IPS-18c (cell line): ENCODE measurements around the gene SCN8A.
"Not testable (repeated sequence)": the region's sequence is repeated elsewhere in the genome, so short reads cannot be mapped to it uniquely, and the experiment has no call there.

Source experiments
- H3K4me3 ChIP-seq: 2 replicates; pipeline ENCODE4 v1.7.0; 2013; ENCODE audit warnings: low read depth, mild to moderate bottlenecking, low read length, moderate library complexity; ENCODE audit not compliant: insufficient read depth
- H3K9me3 ChIP-seq: one replicate; pipeline ENCODE4 v1.6.1; 2013; ENCODE audit warnings: mild to moderate bottlenecking, low read length, moderate library complexity; ENCODE audit not compliant: control insufficient read depth, insufficient read depth

The SCN8A gene

GRCh38 chr12:51591016-51591901 is at the start of gene SCN8A:
SCN8A (plus strand) TSS chr12:51591233; CDS start chr12:51662818, 71,585 bp downstream.
- peaks cover 2% of the 10 kb centered on the region for H3K9me3 ChIP-seq

GRCh38 chr12:51546097-51546496 is 44.9 kb upstream of the SCN8A start:
- no peak overlapping the region for H3K4me3 ChIP-seq
- no peaks in the 10 kb centered on the region for H3K9me3 ChIP-seq

More at GRCh38 chr12:51591016-51591901, at the start of gene SCN8A:
- H3K4me3 ChIP-seq: peak within 1 kb of the TSS; percentile 92

GRCh38 chr12:51547606-51548005 is 43.4 kb upstream of the SCN8A start:
- no peak overlapping the region for H3K4me3 ChIP-seq
- no peaks in the 10 kb centered on the region for H3K9me3 ChIP-seq

GRCh38 chr12:51548241-51548640 is 42.8 kb upstream of the SCN8A start:
- H3K4me3 ChIP-seq: no peak overlapping the region
- no peaks in the 10 kb centered on the region for H3K9me3 ChIP-seq

- Histone ChIP-seq H3K9me3 (no peaks in the 10 kb centered on the region), H3K4me3 (no peak overlapping the region)
These were observed 41.4 kb upstream of the SCN8A start for GRCh38 chr12:51549637-51550036.

GRCh38 chr12:51568271-51569032 is 22.6 kb upstream of the SCN8A start:
- not testable (repeated sequence) for H3K9me3 ChIP-seq, H3K4me3 ChIP-seq

- H3K9me3 ChIP-seq: peaks cover 2% of the 10 kb centered on the region
These were observed 11.6 kb upstream of the SCN8A start for GRCh38 chr12:51579321-51579850.

GRCh38 chr12:51589060-51589459 is 2.0 kb upstream of the SCN8A start:
- H3K9me3 ChIP-seq: peaks cover 2% of the 10 kb centered on the region
- no peak overlapping the region for H3K4me3 ChIP-seq

More at GRCh38 chr12:51579321-51579850, 11.6 kb upstream of the SCN8A start:
- no peak overlapping the region for H3K4me3 ChIP-seq

- Histone ChIP-seq H3K4me3 (no peak overlapping the region), H3K9me3 (peaks cover 2% of the 10 kb centered on the region)
These were observed 1.4 kb upstream of the SCN8A start for GRCh38 chr12:51589557-51590176.

- H3K9me3 ChIP-seq: peaks cover 2% of the 10 kb centered on the region
- peak overlapping the region; percentile 64 for H3K4me3 ChIP-seq
These were observed 552 bp upstream of the SCN8A start for GRCh38 chr12:51590347-51591015.

- Histone ChIP-seq H3K4me3 (peak overlapping the region; percentile 92), H3K9me3 (no peaks in the 10 kb centered on the region)
These were observed 1.1 kb downstream of the SCN8A start for GRCh38 chr12:51592034-51592705.

GRCh38 chr12:51593021-51593420 is 2.0 kb downstream of the SCN8A start:
- H3K9me3 ChIP-seq: no peaks in the 10 kb centered on the region
- H3K4me3 ChIP-seq: peak overlapping the region; percentile 92; the same call in 1 of the 2 replicates

- Histone ChIP-seq H3K4me3 (no peak overlapping the region), H3K9me3 (no peaks in the 10 kb centered on the region)
These were observed 2.5 kb downstream of the SCN8A start for GRCh38 chr12:51593539-51593938.

GRCh38 chr12:51598156-51598555 is 7.1 kb downstream of the SCN8A start:
- H3K9me3 ChIP-seq: no peaks in the 10 kb centered on the region
- no peak overlapping the region for H3K4me3 ChIP-seq

GRCh38 chr12:51600721-51601120 is 9.7 kb downstream of the SCN8A start:
- H3K9me3 ChIP-seq: no peaks in the 10 kb centered on the region

GRCh38 chr12:51601241-51601640 is 10.2 kb downstream of the SCN8A start:
- H3K4me3 ChIP-seq: no peak overlapping the region
- H3K9me3 ChIP-seq: no peaks in the 10 kb centered on the region

More at GRCh38 chr12:51600721-51601120, 9.7 kb downstream of the SCN8A start:
- H3K4me3 ChIP-seq: no peak overlapping the region
